Neural progenitor cell (in vitro differentiated cells): ENCODE measurements around the gene KIF16B. TPM values are rescaled to one million over a fixed set of nuclear protein-coding genes. Genes with fewer than 3 reads are reported as not detected.
"Not testable (repeated sequence)": the region's sequence is repeated elsewhere in the genome, so short reads cannot be mapped to it uniquely, and the experiment has no call there.

Experiments used
- DNase-seq: peaks from one replicate; pipeline ENCODE4 v3.0.0-alpha.2; 2016; ENCODE audit warnings: low spot score
- H2AFZ ChIP-seq: fragments of 200-600 bp; sonication (generic); replicated peaks from 2 replicates; pipeline ENCODE4 v1.6.1; 2016; ENCODE audit warnings: antibody characterized with exemption
- H3F3A ChIP-seq: fragments of 200-600 bp; sonication (generic); 2 replicates; pipeline ENCODE4 v1.6.1; 2016; ENCODE audit warnings: antibody characterized with exemption, low read depth
- H3K27ac ChIP-seq: fragments of 200-600 bp; sonication (generic); 2 replicates; pipeline ENCODE4 v1.5.1; 2016; ENCODE audit warnings: mild to moderate bottlenecking
- H3K27me3 ChIP-seq: fragments of 200-600 bp; sonication (generic); 2 replicates; pipeline ENCODE4 v1.6.1; 2016; ENCODE audit warnings: mild to moderate bottlenecking, moderate library complexity
- H3K36me3 ChIP-seq: fragments of 200-600 bp; sonication (generic); 2 replicates; pipeline ENCODE4 v1.5.1; 2016
- H3K4me1 ChIP-seq: fragments of 200-600 bp; sonication (generic); 2 replicates; pipeline ENCODE4 v1.6.1; 2016; ENCODE audit warnings: mixed run types
- H3K4me2 ChIP-seq: fragments of 200-600 bp; sonication (generic); 2 replicates; pipeline ENCODE4 v1.6.1; 2016
- H3K4me3 ChIP-seq: fragments of 200-600 bp; sonication (generic); 2 replicates; pipeline ENCODE4 v1.5.1; 2016
- H3K79me2 ChIP-seq: fragments of 200-600 bp; sonication (generic); 2 replicates; pipeline ENCODE4 v1.6.1; 2016; ENCODE audit warnings: low read depth
- H3K9ac ChIP-seq: fragments of 200-600 bp; sonication (generic); 2 replicates; pipeline ENCODE4 v1.6.1; 2016
- H3K9me3 ChIP-seq: fragments of 200-600 bp; sonication (generic); 2 replicates; pipeline ENCODE4 v1.5.1; 2016; ENCODE audit warnings: low read depth
- H4K20me1 ChIP-seq: fragments of 200-600 bp; sonication (generic); 2 replicates; pipeline ENCODE4 v1.6.1; 2016; ENCODE audit warnings: low read depth
- H3K27ac Mint-ChIP-seq: 3 replicates; pipeline ENCODE4 v1.8.0; 2021; ENCODE audit warnings: mixed read lengths
- H3K27me3 Mint-ChIP-seq: 2 replicates; pipeline ENCODE4 v1.8.0; 2022; ENCODE audit warnings: low read depth, mild to moderate bottlenecking, inconsistent platforms, moderate library complexity, mixed read lengths; ENCODE audit not compliant: insufficient read depth
- H3K36me3 Mint-ChIP-seq: 3 replicates; pipeline ENCODE4 v1.8.0; 2021; ENCODE audit warnings: mixed read lengths
- H3K4me1 Mint-ChIP-seq: 3 replicates; pipeline ENCODE4 v1.8.0; 2021; ENCODE audit warnings: mixed read lengths
- H3K4me3 Mint-ChIP-seq: 3 replicates; pipeline ENCODE4 v1.8.0; 2021; ENCODE audit warnings: mild to moderate bottlenecking, moderate library complexity, mixed read lengths
- H3K9me3 Mint-ChIP-seq: 3 replicates; pipeline ENCODE4 v1.8.0; 2020; ENCODE audit warnings: mixed read lengths
- CTCF ChIP-seq: fragments of 200-600 bp; sonication (generic); IDR thresholded peaks from 2 replicates; pipeline ENCODE4 v1.5.1; 2017; ENCODE audit warnings: antibody characterized with exemption, mild to moderate bottlenecking
- EZH2 ChIP-seq: fragments of 200-600 bp; sonication (generic); IDR thresholded peaks from 2 replicates; pipeline ENCODE4 v1.6.1; 2017; ENCODE audit warnings: antibody characterized with exemption, mild to moderate bottlenecking, moderate library complexity
- EZH2phosphoT487 ChIP-seq: fragments of 200-600 bp; sonication (generic); IDR thresholded peaks from 2 replicates; pipeline ENCODE4 v1.6.1; 2017; ENCODE audit warnings: antibody characterized with exemption
- total RNA-seq: library from RNA; depleted of rRNA; stranded (reverse); fragments of >200 nt; gene quantifications from 2 replicates; pipeline ENCODE4 v1.2.3, GENCODE V29; 2015; ENCODE audit warnings: low replicate concordance

Gene KIF16B
- total RNA-seq, 1 donor from 2014 or later: 15.5 TPM

GRCh38 chr20:16444057-16444777 lies 129.0 kb downstream of the KIF16B start:
- Histone ChIP-seq H2AFZ (no peak overlapping the region), H3K4me2 (no peak overlapping the region), H3K27me3 (no peaks in the 10 kb centered on the region), H3K4me3 (no peak overlapping the region), H3K79me2 (no peaks in the 10 kb centered on the region), H3F3A (no peaks in the 10 kb centered on the region), H3K36me3 (no peaks in the 10 kb centered on the region), H3K9me3 (no peaks in the 10 kb centered on the region), H4K20me1 (no peaks in the 10 kb centered on the region), H3K4me1 (no peaks in the 10 kb centered on the region), H3K9ac (no peak overlapping the region), H3K27ac (no peak overlapping the region)
- no peak for DNase-seq
- Mint-ChIP-seq H3K4me3 (no peak overlapping the region), H3K9me3 (peaks cover 12% of the 10 kb centered on the region), H3K27ac (no peak overlapping the region), H3K36me3 (peaks cover 8% of the 10 kb centered on the region), H3K4me1 (no peaks in the 10 kb centered on the region), H3K27me3 (no peaks in the 10 kb centered on the region)
- TF ChIP-seq EZH2 (no peak), EZH2phosphoT487 (no peak), CTCF (no peak)

GRCh38 chr20:16441546-16442164 lies 131.6 kb downstream of the KIF16B start:
- no peak overlapping the region for H3K27ac ChIP-seq
- no peaks in the 10 kb centered on the region for H3K4me1 ChIP-seq
- Mint-ChIP-seq H3K4me3 (no peak overlapping the region), H3K4me1 (no peaks in the 10 kb centered on the region), H3K27me3 (no peaks in the 10 kb centered on the region), H3K9me3 (peaks cover 20% of the 10 kb centered on the region), H3K27ac (no peak overlapping the region), H3K36me3 (peaks cover 22% of the 10 kb centered on the region)
- H2AFZ ChIP-seq: no peak overlapping the region
- H3K36me3 ChIP-seq: no peaks in the 10 kb centered on the region
- H3K4me3 ChIP-seq: no peak overlapping the region
- no peaks in the 10 kb centered on the region for H3F3A ChIP-seq
- H3K9ac ChIP-seq: no peak overlapping the region
- no peaks in the 10 kb centered on the region for H3K79me2 ChIP-seq
- no peak overlapping the region for H3K4me2 ChIP-seq
- TF ChIP-seq EZH2 (no peak), EZH2phosphoT487 (no peak)
- no peak for DNase-seq
- no peaks in the 10 kb centered on the region for H4K20me1 ChIP-seq
- H3K9me3 ChIP-seq: no peaks in the 10 kb centered on the region
- H3K27me3 ChIP-seq: no peaks in the 10 kb centered on the region

- no peak overlapping the region for H3K4me2 ChIP-seq
- no peak for DNase-seq
- H3K4me3 ChIP-seq: no peak overlapping the region
- no peaks in the 10 kb centered on the region for H3K36me3 ChIP-seq
- no peaks in the 10 kb centered on the region for H4K20me1 ChIP-seq
- H2AFZ ChIP-seq: no peak overlapping the region
- H3F3A ChIP-seq: no peaks in the 10 kb centered on the region
- Mint-ChIP-seq H3K4me3 (no peak overlapping the region), H3K27ac (no peak overlapping the region), H3K9me3 (peaks cover 20% of the 10 kb centered on the region), H3K36me3 (peaks cover 25% of the 10 kb centered on the region), H3K4me1 (no peaks in the 10 kb centered on the region), H3K27me3 (no peaks in the 10 kb centered on the region)
- no peak for TF ChIP-seq CTCF
- TF ChIP-seq EZH2: no peak
- no peak for TF ChIP-seq EZH2phosphoT487
- H3K9me3 ChIP-seq: no peaks in the 10 kb centered on the region
- H3K27ac ChIP-seq: no peak overlapping the region
- no peaks in the 10 kb centered on the region for H3K4me1 ChIP-seq
- no peaks in the 10 kb centered on the region for H3K27me3 ChIP-seq
- H3K9ac ChIP-seq: no peak overlapping the region
- no peaks in the 10 kb centered on the region for H3K79me2 ChIP-seq
These were observed 132.6 kb downstream of the KIF16B start for GRCh38 chr20:16440686-16441085.

GRCh38 chr20:16439540-16439939 lies 133.7 kb downstream of the KIF16B start:
- not testable (repeated sequence) for H3K27ac ChIP-seq, H3K4me3 Mint-ChIP-seq, H4K20me1 ChIP-seq, H2AFZ ChIP-seq, H3K4me1 ChIP-seq, H3F3A ChIP-seq, H3K4me1 Mint-ChIP-seq, H3K4me3 ChIP-seq, H3K9ac ChIP-seq, H3K79me2 ChIP-seq, H3K36me3 ChIP-seq, H3K27me3 Mint-ChIP-seq, DNase-seq, H3K9me3 ChIP-seq, H3K27me3 ChIP-seq, H3K4me2 ChIP-seq, H3K27ac Mint-ChIP-seq
- Mint-ChIP-seq H3K9me3 (peaks cover 20% of the 10 kb centered on the region), H3K36me3 (peaks cover 27% of the 10 kb centered on the region)
